ENCODE measurements around the gene CEP350.

Gene CEP350

DNA sequence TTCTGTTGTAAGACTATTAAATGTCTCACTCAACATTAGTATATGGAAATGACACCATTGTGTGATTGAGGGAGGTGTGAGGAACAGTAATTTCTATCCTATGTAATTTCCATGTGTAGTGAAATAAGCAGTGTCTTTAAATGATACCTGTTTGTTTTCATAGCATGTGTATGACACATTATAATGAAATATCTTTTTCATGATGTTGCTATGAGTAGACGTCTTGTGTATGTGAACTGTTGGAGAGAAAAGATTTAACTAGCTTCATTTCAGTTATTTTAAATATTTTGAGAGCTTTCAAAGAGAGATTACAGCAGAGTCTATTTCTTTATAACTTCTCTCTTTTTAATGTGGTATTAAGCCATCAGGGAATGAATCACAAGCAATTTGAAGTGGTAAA, 128.6 kb downstream of the CEP350 start:
- Histone ChIP-seq H3K27me3 (ENCODE audit: insufficient read depth, low read length, poor library complexity, severe bottlenecking) (no peaks in the 10 kb centered on the region), H3K9me2 (replicated peaks; ENCODE audit: low read depth, low read length) (no peaks in the 10 kb centered on the region), H3K4me2 (ENCODE audit: low read depth, low read length, poor library complexity, severe bottlenecking) (no peak overlapping the region), H4K20me1 (ENCODE audit: insufficient read depth, low read length, poor library complexity, severe bottlenecking) (no peaks in the 10 kb centered on the region), H3K4me3 (ENCODE audit: low read length, poor library complexity, severe bottlenecking) (no peak overlapping the region), H3F3A (ENCODE audit: low read depth) (peaks cover 4% of the 10 kb centered on the region; the same call in 1 of the 2 replicates), H3K9ac (ENCODE audit: low read depth, low read length, poor library complexity, severe bottlenecking) (no peak overlapping the region), H3K9me3 (ENCODE audit: insufficient read depth, low read depth, low read length) (no peaks in the 10 kb centered on the region), H3K79me2 (ENCODE audit: insufficient read depth, low read length) (no peaks in the 10 kb centered on the region), H3K4me1 (ENCODE audit: insufficient read depth, low read length, poor library complexity, severe bottlenecking) (no peaks in the 10 kb centered on the region), H3K36me3 (ENCODE audit: insufficient read depth, low read length) (peaks cover 70% of the 10 kb centered on the region), H2AFZ (ENCODE audit: low read length) (no peak overlapping the region)
- TF ChIP-seq EZH2phosphoT487 (IDR thresholded peaks at IDR 0.05; ENCODE audit: borderline replicate concordance), result no peak
- TF ChIP-seq, protein P1, sequence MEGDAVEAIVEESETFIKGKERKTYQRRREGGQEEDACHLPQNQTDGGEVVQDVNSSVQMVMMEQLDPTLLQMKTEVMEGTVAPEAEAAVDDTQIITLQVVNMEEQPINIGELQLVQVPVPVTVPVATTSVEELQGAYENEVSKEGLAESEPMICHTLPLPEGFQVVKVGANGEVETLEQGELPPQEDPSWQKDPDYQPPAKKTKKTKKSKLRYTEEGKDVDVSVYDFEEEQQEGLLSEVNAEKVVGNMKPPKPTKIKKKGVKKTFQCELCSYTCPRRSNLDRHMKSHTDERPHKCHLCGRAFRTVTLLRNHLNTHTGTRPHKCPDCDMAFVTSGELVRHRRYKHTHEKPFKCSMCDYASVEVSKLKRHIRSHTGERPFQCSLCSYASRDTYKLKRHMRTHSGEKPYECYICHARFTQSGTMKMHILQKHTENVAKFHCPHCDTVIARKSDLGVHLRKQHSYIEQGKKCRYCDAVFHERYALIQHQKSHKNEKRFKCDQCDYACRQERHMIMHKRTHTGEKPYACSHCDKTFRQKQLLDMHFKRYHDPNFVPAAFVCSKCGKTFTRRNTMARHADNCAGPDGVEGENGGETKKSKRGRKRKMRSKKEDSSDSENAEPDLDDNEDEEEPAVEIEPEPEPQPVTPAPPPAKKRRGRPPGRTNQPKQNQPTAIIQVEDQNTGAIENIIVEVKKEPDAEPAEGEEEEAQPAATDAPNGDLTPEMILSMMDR (conservative IDR thresholded peaks at IDR 0.05; ENCODE audit: low read length), result no peak

DNA sequence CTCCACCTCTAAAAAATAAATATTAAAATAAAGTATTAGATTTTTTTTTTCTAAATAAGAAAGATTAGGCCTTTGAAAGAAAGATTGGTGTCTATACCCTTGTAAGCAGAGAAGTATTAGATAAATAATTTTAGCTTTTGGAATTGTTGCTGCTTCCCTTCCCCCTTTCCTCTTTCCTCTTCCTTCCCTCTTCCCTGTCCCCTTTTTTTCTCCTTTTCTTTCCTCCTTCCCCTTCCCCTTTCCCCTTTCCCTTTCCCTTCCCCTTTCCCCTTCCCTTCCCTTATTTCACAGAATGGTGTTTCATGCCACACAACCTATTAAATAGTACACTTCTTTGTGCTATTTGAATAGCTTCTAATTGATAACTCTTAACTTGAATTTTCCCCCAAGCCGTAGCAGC, 130.3 kb downstream of the CEP350 start:
- TF ChIP-seq, protein P1 (conservative IDR thresholded peaks at IDR 0.05; ENCODE audit: low read length), result no peak
- TF ChIP-seq EZH2phosphoT487 (IDR thresholded peaks at IDR 0.05; ENCODE audit: borderline replicate concordance), result no peak
- Histone ChIP-seq H3K27me3 (ENCODE audit: insufficient read depth, low read length, poor library complexity, severe bottlenecking) (no peaks in the 10 kb centered on the region), H3K4me3 (ENCODE audit: low read length, poor library complexity, severe bottlenecking) (no peak overlapping the region), H3K36me3 (ENCODE audit: insufficient read depth, low read length) (peaks cover 73% of the 10 kb centered on the region), H3K4me2 (ENCODE audit: low read depth, low read length, poor library complexity, severe bottlenecking) (no peak overlapping the region), H3F3A (ENCODE audit: low read depth) (peaks cover 3% of the 10 kb centered on the region; the same call in 1 of the 2 replicates), H4K20me1 (ENCODE audit: insufficient read depth, low read length, poor library complexity, severe bottlenecking) (no peaks in the 10 kb centered on the region), H3K79me2 (ENCODE audit: insufficient read depth, low read length) (no peaks in the 10 kb centered on the region), H3K9me2 (replicated peaks; ENCODE audit: low read depth, low read length) (no peaks in the 10 kb centered on the region), H2AFZ (ENCODE audit: low read length) (no peak overlapping the region), H3K9ac (ENCODE audit: low read depth, low read length, poor library complexity, severe bottlenecking) (no peak overlapping the region), H3K4me1 (ENCODE audit: insufficient read depth, low read length, poor library complexity, severe bottlenecking) (no peaks in the 10 kb centered on the region), H3K9me3 (ENCODE audit: insufficient read depth, low read depth, low read length) (no peaks in the 10 kb centered on the region)

DNA sequence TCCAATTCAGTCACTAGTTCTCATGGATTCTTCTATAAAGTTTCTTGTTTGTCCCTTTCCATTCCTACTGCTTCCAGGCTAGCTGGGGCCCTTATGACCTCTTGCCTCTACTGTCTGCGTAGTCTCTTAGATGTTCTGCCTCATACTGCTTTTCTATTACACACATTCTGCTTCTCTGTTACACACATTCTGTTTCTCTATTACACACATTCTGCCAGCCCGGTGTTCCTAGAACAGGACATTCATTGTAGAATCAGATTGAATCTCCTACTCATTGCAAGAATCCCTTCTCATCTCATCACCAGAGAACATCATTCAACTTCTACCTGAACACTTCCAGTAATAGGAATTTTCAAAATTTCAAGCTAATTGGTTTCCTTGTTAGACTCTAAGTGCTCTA, 130.7 kb downstream of the CEP350 start:
- Histone ChIP-seq H3K79me2 (ENCODE audit: insufficient read depth, low read length) (no peaks in the 10 kb centered on the region), H4K20me1 (ENCODE audit: insufficient read depth, low read length, poor library complexity, severe bottlenecking) (no peaks in the 10 kb centered on the region), H3K4me3 (ENCODE audit: low read length, poor library complexity, severe bottlenecking) (no peak overlapping the region), H3F3A (ENCODE audit: low read depth) (no peaks in the 10 kb centered on the region), H3K4me2 (ENCODE audit: low read depth, low read length, poor library complexity, severe bottlenecking) (no peak overlapping the region), H3K27me3 (ENCODE audit: insufficient read depth, low read length, poor library complexity, severe bottlenecking) (no peaks in the 10 kb centered on the region), H3K36me3 (ENCODE audit: insufficient read depth, low read length) (peaks cover 71% of the 10 kb centered on the region), H2AFZ (ENCODE audit: low read length) (no peak overlapping the region), H3K4me1 (ENCODE audit: insufficient read depth, low read length, poor library complexity, severe bottlenecking) (no peaks in the 10 kb centered on the region), H3K9me2 (replicated peaks; ENCODE audit: low read depth, low read length) (no peaks in the 10 kb centered on the region), H3K9ac (ENCODE audit: low read depth, low read length, poor library complexity, severe bottlenecking) (no peak overlapping the region), H3K9me3 (ENCODE audit: insufficient read depth, low read depth, low read length) (no peaks in the 10 kb centered on the region)
- no peak for TF ChIP-seq EZH2phosphoT487 (IDR thresholded peaks at IDR 0.05; ENCODE audit: borderline replicate concordance)
- TF ChIP-seq, protein P1 (conservative IDR thresholded peaks at IDR 0.05; ENCODE audit: low read length), result no peak
